ENCODE data around the gene ZNF230.

GRCh38 chr19:43976732-43977131 lies 26.0 kb upstream of the ZNF230 start:
- TF ChIP-seq CTCF (conservative IDR thresholded peaks at IDR 0.05; ENCODE audit: low read depth, low read length) (no peak), FOS (IDR thresholded peaks at IDR 0.05; ENCODE audit: low read depth, low read length) (no peak), POLR2A (IDR thresholded peaks at IDR 0.05; ENCODE audit: low read depth, low read length) (no peak), CEBPB (IDR thresholded peaks at IDR 0.05; ENCODE audit: low read depth, low read length) (peak; percentile 10; the same call in 1 of the 2 replicates), SMC3 (IDR thresholded peaks at IDR 0.05; ENCODE audit: low read depth, low read length) (no peak), ELK1 (IDR thresholded peaks at IDR 0.05; ENCODE audit: borderline replicate concordance, low read depth, low read length) (no peak), NFE2L2 (IDR thresholded peaks at IDR 0.05; ENCODE audit: low read depth, low read length) (no peak), BHLHE40 (IDR thresholded peaks at IDR 0.05; ENCODE audit: low read depth, low read length) (no peak), RFX5 (IDR thresholded peaks at IDR 0.05; ENCODE audit: low read depth, low read length) (no peak), USF2 (IDR thresholded peaks at IDR 0.05; ENCODE audit: low read depth, low read length) (no peak), RCOR1 (IDR thresholded peaks at IDR 0.05; ENCODE audit: insufficient replicate concordance, low read length) (no peak)

Data from IMR-90 (cell line).